ENCODE measurements around the gene AUTS2.

DNA sequence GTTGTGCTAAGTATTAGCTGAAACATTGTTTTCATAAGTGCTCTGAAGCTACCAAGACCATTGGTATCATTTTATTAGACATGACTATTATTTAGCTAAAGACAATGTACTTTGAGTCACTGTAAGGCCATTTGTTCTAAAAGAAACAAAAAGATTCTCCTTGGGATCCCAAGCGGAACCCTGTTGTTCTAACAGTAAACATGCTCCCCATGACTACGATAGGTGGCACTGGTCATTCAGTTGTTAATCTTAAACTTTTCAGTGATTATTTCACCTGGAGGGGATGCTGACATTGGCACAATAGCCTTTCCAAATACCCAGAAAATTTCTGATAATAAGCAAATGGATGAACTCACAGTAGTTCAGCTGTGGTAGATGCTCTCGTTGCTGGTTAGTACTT lies 715.0 kb downstream of the AUTS2 start:
- TF ChIP-seq POLR2AphosphoS5 (IDR thresholded peaks at IDR 0.05; ENCODE audit: low read depth) (no peak), SPI1 (IDR thresholded peaks at IDR 0.05; ENCODE audit: borderline replicate concordance, low read depth) (no peak)
- TF ChIP-seq, protein P1, sequence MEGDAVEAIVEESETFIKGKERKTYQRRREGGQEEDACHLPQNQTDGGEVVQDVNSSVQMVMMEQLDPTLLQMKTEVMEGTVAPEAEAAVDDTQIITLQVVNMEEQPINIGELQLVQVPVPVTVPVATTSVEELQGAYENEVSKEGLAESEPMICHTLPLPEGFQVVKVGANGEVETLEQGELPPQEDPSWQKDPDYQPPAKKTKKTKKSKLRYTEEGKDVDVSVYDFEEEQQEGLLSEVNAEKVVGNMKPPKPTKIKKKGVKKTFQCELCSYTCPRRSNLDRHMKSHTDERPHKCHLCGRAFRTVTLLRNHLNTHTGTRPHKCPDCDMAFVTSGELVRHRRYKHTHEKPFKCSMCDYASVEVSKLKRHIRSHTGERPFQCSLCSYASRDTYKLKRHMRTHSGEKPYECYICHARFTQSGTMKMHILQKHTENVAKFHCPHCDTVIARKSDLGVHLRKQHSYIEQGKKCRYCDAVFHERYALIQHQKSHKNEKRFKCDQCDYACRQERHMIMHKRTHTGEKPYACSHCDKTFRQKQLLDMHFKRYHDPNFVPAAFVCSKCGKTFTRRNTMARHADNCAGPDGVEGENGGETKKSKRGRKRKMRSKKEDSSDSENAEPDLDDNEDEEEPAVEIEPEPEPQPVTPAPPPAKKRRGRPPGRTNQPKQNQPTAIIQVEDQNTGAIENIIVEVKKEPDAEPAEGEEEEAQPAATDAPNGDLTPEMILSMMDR (IDR thresholded peaks at IDR 0.05; ENCODE audit: insufficient read depth, low read length), result no peak
- TF ChIP-seq, protein P2, sequence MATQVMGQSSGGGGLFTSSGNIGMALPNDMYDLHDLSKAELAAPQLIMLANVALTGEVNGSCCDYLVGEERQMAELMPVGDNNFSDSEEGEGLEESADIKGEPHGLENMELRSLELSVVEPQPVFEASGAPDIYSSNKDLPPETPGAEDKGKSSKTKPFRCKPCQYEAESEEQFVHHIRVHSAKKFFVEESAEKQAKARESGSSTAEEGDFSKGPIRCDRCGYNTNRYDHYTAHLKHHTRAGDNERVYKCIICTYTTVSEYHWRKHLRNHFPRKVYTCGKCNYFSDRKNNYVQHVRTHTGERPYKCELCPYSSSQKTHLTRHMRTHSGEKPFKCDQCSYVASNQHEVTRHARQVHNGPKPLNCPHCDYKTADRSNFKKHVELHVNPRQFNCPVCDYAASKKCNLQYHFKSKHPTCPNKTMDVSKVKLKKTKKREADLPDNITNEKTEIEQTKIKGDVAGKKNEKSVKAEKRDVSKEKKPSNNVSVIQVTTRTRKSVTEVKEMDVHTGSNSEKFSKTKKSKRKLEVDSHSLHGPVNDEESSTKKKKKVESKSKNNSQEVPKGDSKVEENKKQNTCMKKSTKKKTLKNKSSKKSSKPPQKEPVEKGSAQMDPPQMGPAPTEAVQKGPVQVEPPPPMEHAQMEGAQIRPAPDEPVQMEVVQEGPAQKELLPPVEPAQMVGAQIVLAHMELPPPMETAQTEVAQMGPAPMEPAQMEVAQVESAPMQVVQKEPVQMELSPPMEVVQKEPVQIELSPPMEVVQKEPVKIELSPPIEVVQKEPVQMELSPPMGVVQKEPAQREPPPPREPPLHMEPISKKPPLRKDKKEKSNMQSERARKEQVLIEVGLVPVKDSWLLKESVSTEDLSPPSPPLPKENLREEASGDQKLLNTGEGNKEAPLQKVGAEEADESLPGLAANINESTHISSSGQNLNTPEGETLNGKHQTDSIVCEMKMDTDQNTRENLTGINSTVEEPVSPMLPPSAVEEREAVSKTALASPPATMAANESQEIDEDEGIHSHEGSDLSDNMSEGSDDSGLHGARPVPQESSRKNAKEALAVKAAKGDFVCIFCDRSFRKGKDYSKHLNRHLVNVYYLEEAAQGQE (IDR thresholded peaks at IDR 0.05; ENCODE audit: insufficient replicate concordance, low read depth), result no peak

Measured in HL-60 (cell line).